Hepatocyte (in vitro differentiated cells): ENCODE data around the gene CPNE2. TPM values are rescaled to one million over a fixed set of nuclear protein-coding genes. Genes with fewer than 3 reads are reported as not detected.

ENCODE experiments used
- DNase-seq: peaks from one replicate; pipeline ENCODE4 v3.0.0-alpha.2; 2016; ENCODE audit warnings: low spot score
- H2AFZ ChIP-seq: fragments of 200-600 bp; sonication (generic); 2 replicates; pipeline ENCODE4 v1.6.0; 2016; ENCODE audit warnings: antibody characterized with exemption, mild to moderate bottlenecking
- H3K27ac ChIP-seq: fragments of 200-600 bp; sonication (generic); 2 replicates; pipeline ENCODE4 v1.5.1; 2016; ENCODE audit warnings: mild to moderate bottlenecking
- H3K27me3 ChIP-seq: fragments of 200-600 bp; sonication (generic); 2 replicates; pipeline ENCODE4 v1.6.1; 2016
- H3K36me3 ChIP-seq: fragments of 200-600 bp; sonication (generic); replicated peaks from 2 replicates; pipeline ENCODE4 v1.5.1; 2016; ENCODE audit warnings: low read depth; ENCODE audit not compliant: insufficient read depth
- H3K4me1 ChIP-seq: fragments of 200-600 bp; sonication (generic); 2 replicates; pipeline ENCODE4 v1.5.1; 2016; ENCODE audit warnings: mild to moderate bottlenecking, moderate library complexity; ENCODE audit not compliant: insufficient read depth
- H3K4me2 ChIP-seq: fragments of 200-600 bp; sonication (generic); 2 replicates; pipeline ENCODE4 v1.6.0; 2016
- H3K4me3 ChIP-seq: fragments of 200-600 bp; sonication (generic); 2 replicates; pipeline ENCODE4 v1.5.1; 2016; ENCODE audit warnings: mild to moderate bottlenecking
- H3K79me2 ChIP-seq: fragments of 200-600 bp; sonication (generic); 2 replicates; pipeline ENCODE4 v1.6.0; 2017; ENCODE audit warnings: mild to moderate bottlenecking
- H3K9me2 ChIP-seq: fragments of 200-600 bp; sonication (generic); replicated peaks from 2 replicates; pipeline ENCODE4 v1.6.0; 2017; ENCODE audit warnings: mild to moderate bottlenecking; ENCODE audit not compliant: insufficient read depth
- H3K9me3 ChIP-seq: fragments of 200-600 bp; sonication (generic); 2 replicates; pipeline ENCODE4 v1.5.1; 2016; ENCODE audit warnings: low read depth, mild to moderate bottlenecking
- H4K20me1 ChIP-seq: fragments of 200-600 bp; sonication (generic); 2 replicates; pipeline ENCODE4 v1.6.0; 2016; ENCODE audit warnings: mild to moderate bottlenecking; ENCODE audit not compliant: insufficient read depth, poor library complexity, severe bottlenecking
- EZH2 ChIP-seq: fragments of 200-600 bp; sonication (generic); IDR thresholded peaks from 2 replicates; pipeline ENCODE4 v1.6.1; 2016; ENCODE audit warnings: antibody characterized with exemption, mild to moderate bottlenecking, borderline replicate concordance
- EZH2phosphoT487 ChIP-seq: fragments of 200-600 bp; sonication (generic); IDR thresholded peaks from one replicate; pipeline ENCODE4 v1.6.1; 2018; ENCODE audit warnings: antibody characterized with exemption, mild to moderate bottlenecking, low read depth, moderate library complexity; ENCODE audit not compliant: unreplicated experiment, severe bottlenecking
- WGBS: methylation state at CpG from one replicate; pipeline ENCODE4 v1.1.6; 2016; ENCODE audit warnings: low lambda C conversion rate; ENCODE audit errors: missing lambda C conversion rate; 5-methylcytosine and 5-hydroxymethylcytosine counted together
- polyA plus RNA-seq: library from polyadenylated mRNA; unstranded; fragments of >200 nt; fragmentation: Nextera tagmentation; extraction: Ambion mirVana; gene quantifications from 2 replicates; pipeline ENCODE4 v1.2.1, GENCODE V29; 2016
- total RNA-seq: library from RNA; depleted of rRNA; stranded (reverse); fragments of >200 nt; gene quantifications from 2 replicates; pipeline ENCODE4 v1.2.3, GENCODE V29; 2014
- TF ChIP-seq, protein P1 (sequence below): fragments of 200-600 bp; sonication (generic); IDR thresholded peaks from 2 replicates; pipeline ENCODE4 v1.5.1; 2016; ENCODE audit warnings: antibody characterized with exemption, mild to moderate bottlenecking; ENCODE audit not compliant: poor library complexity

CPNE2 gene
- total and polyA plus RNA-seq, 2 experiments from 2014 or later = 15.6 to 22.3 TPM

DNA sequence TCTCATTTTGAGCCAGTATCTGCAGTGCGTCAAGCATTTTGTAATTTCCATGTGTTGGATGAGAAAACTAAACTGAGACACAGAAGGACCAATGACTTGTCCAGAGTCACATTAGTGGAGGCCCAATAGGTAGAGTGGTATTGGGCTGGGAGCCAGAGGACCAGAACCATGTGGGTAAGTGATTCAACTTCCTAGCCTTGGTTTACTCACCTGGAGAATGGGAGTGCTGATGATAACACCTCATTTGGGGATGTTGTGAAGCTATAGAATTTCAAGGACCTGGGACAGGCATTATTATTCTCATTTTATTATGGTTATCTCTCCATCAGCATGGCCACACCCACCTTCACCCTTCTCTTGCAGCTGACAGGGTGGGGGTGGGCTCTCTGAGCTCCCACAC lies 8.1 kb downstream of the CPNE2 start:
- H3K4me1 ChIP-seq = no peaks in the 10 kb centered on the region
- H4K20me1 ChIP-seq = no peaks in the 10 kb centered on the region

DNA sequence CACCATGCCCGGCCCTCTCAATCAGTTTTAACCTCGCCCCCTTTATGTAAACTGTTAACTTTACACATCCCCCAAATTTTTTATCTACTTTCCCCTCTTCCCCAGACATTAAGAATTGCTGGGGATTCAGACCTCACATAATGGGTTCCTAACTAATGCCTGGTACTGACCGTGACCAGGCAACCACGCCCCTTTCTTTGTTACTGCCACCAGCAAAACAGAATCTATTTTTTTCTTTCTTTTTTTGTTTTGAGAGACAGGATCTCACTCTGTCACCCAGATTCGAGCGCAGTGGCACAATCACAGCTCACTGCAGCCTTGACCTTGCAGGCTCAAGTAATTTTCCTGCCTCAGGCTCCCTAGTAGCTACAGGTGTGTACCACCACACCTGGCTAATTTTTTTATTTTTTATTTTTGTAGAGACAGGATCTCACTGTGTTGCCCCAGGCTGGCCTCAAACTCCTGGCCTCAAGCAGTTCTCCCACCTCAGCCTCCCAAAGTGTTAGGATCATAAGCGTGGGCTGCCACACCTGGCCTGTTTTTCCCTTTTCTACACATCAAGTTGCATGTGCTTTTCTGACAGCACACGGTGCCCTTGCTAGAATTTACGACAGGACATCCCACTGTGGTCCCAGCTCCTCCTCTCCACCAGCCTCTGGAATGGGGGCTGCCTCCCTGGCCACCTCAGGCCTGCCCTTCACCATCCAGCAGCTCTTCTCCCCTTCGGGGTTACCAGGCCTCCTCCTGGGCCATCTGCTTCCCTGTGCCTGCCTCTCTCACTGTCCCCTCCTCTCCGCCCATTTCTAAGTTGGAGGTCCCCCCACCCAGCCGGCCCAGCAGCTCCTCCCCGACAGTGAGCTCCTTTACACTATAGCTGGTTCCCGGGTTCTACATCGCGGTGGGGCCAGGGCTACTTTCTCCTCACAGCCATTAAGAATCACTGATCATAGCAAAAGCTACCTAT lies 10.8 kb downstream of the CPNE2 start:
- H3K27ac ChIP-seq = no peak overlapping the region
- DNase-seq = no peak
- no peaks in the 10 kb centered on the region for H3K27me3 ChIP-seq
- H3K4me2 ChIP-seq = no peak overlapping the region
- H3K79me2 ChIP-seq = no peaks in the 10 kb centered on the region
- TF ChIP-seq EZH2phosphoT487 (no peak), EZH2 (no peak)
- TF ChIP-seq, protein P1, sequence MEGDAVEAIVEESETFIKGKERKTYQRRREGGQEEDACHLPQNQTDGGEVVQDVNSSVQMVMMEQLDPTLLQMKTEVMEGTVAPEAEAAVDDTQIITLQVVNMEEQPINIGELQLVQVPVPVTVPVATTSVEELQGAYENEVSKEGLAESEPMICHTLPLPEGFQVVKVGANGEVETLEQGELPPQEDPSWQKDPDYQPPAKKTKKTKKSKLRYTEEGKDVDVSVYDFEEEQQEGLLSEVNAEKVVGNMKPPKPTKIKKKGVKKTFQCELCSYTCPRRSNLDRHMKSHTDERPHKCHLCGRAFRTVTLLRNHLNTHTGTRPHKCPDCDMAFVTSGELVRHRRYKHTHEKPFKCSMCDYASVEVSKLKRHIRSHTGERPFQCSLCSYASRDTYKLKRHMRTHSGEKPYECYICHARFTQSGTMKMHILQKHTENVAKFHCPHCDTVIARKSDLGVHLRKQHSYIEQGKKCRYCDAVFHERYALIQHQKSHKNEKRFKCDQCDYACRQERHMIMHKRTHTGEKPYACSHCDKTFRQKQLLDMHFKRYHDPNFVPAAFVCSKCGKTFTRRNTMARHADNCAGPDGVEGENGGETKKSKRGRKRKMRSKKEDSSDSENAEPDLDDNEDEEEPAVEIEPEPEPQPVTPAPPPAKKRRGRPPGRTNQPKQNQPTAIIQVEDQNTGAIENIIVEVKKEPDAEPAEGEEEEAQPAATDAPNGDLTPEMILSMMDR = no peak
- no peaks in the 10 kb centered on the region for H3K4me1 ChIP-seq
- H3K9me3 ChIP-seq = no peaks in the 10 kb centered on the region
- WGBS = 78% methylated on average over 16 of the region's 16 CpGs
- no peak overlapping the region for H2AFZ ChIP-seq
- H3K36me3 ChIP-seq = no peaks in the 10 kb centered on the region
- no peak overlapping the region for H3K4me3 ChIP-seq
- H3K9me2 ChIP-seq = no peaks in the 10 kb centered on the region
- no peaks in the 10 kb centered on the region for H4K20me1 ChIP-seq

More for the DNA sequence above, 8.1 kb downstream of the CPNE2 start:
- Histone ChIP-seq H3K4me3 (no peak overlapping the region), H3K9me2 (no peaks in the 10 kb centered on the region), H3K36me3 (no peaks in the 10 kb centered on the region), H3K9me3 (no peaks in the 10 kb centered on the region), H3K4me2 (no peak overlapping the region), H3K27ac (no peak overlapping the region), H2AFZ (no peak overlapping the region), H3K79me2 (no peaks in the 10 kb centered on the region), H3K27me3 (no peaks in the 10 kb centered on the region)
- 92% methylated on average over 1 of the region's 1 CpG for WGBS
- no peak for DNase-seq
- no peak for TF ChIP-seq EZH2
- TF ChIP-seq, protein P1 = no peak
- no peak for TF ChIP-seq EZH2phosphoT487

DNA sequence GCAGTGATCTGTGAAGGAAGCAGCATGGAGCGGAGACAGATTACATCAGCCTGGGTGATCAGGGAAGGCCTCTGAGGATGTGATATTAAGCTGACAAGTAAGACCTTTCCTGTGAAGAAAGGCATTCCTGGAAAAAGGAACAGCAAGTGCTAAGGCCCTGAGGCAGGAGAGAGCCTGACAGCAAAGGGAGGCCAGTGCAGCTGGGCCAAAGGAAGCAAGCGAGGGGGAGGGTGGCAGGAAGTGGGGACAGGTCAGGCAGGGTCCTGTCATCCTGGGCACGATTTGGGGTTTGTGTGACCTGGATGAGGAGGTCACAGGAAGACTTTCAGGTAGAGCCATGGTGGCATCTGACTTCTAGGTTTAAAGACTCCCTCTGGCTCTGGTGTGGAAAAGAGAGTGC lies 12.3 kb downstream of the CPNE2 start:
- H3K27me3 ChIP-seq = no peaks in the 10 kb centered on the region
- no peaks in the 10 kb centered on the region for H3K36me3 ChIP-seq
- no peaks in the 10 kb centered on the region for H3K9me3 ChIP-seq
- no peak overlapping the region for H3K4me2 ChIP-seq
- H3K4me1 ChIP-seq = no peaks in the 10 kb centered on the region
- H3K4me3 ChIP-seq = no peak overlapping the region
- H4K20me1 ChIP-seq = no peaks in the 10 kb centered on the region
- no peak for DNase-seq
- no peaks in the 10 kb centered on the region for H3K9me2 ChIP-seq
- H3K27ac ChIP-seq = no peak overlapping the region
- H3K79me2 ChIP-seq = no peaks in the 10 kb centered on the region
- H2AFZ ChIP-seq = no peak overlapping the region
- TF ChIP-seq, protein P1 = no peak
- TF ChIP-seq EZH2 = no peak
- TF ChIP-seq EZH2phosphoT487 = no peak
- WGBS = 96% methylated on average over 3 of the region's 3 CpGs
